Hepatocyte (in vitro differentiated cells): ENCODE data around the gene ZNF423. TPM values are rescaled to one million over a fixed set of nuclear protein-coding genes. Genes with fewer than 3 reads are reported as not detected.

Experiments used
- DNase-seq: peaks from one replicate; pipeline ENCODE4 v3.0.0-alpha.2; 2016; ENCODE audit warnings: low spot score
- H2AFZ ChIP-seq: fragments of 200-600 bp; sonication (generic); 2 replicates; pipeline ENCODE4 v1.6.0; 2016; ENCODE audit warnings: antibody characterized with exemption, mild to moderate bottlenecking
- H3K27ac ChIP-seq: fragments of 200-600 bp; sonication (generic); 2 replicates; pipeline ENCODE4 v1.5.1; 2016; ENCODE audit warnings: mild to moderate bottlenecking
- H3K27me3 ChIP-seq: fragments of 200-600 bp; sonication (generic); 2 replicates; pipeline ENCODE4 v1.6.1; 2016
- H3K36me3 ChIP-seq: fragments of 200-600 bp; sonication (generic); replicated peaks from 2 replicates; pipeline ENCODE4 v1.5.1; 2016; ENCODE audit warnings: low read depth; ENCODE audit not compliant: insufficient read depth
- H3K4me1 ChIP-seq: fragments of 200-600 bp; sonication (generic); 2 replicates; pipeline ENCODE4 v1.5.1; 2016; ENCODE audit warnings: mild to moderate bottlenecking, moderate library complexity; ENCODE audit not compliant: insufficient read depth
- H3K4me2 ChIP-seq: fragments of 200-600 bp; sonication (generic); 2 replicates; pipeline ENCODE4 v1.6.0; 2016
- H3K4me3 ChIP-seq: fragments of 200-600 bp; sonication (generic); 2 replicates; pipeline ENCODE4 v1.5.1; 2016; ENCODE audit warnings: mild to moderate bottlenecking
- H3K79me2 ChIP-seq: fragments of 200-600 bp; sonication (generic); 2 replicates; pipeline ENCODE4 v1.6.0; 2017; ENCODE audit warnings: mild to moderate bottlenecking
- H3K9me2 ChIP-seq: fragments of 200-600 bp; sonication (generic); replicated peaks from 2 replicates; pipeline ENCODE4 v1.6.0; 2017; ENCODE audit warnings: mild to moderate bottlenecking; ENCODE audit not compliant: insufficient read depth
- H3K9me3 ChIP-seq: fragments of 200-600 bp; sonication (generic); 2 replicates; pipeline ENCODE4 v1.5.1; 2016; ENCODE audit warnings: low read depth, mild to moderate bottlenecking
- H4K20me1 ChIP-seq: fragments of 200-600 bp; sonication (generic); 2 replicates; pipeline ENCODE4 v1.6.0; 2016; ENCODE audit warnings: mild to moderate bottlenecking; ENCODE audit not compliant: insufficient read depth, poor library complexity, severe bottlenecking
- CTCF ChIP-seq: fragments of 200-600 bp; sonication (generic); IDR thresholded peaks from 2 replicates; pipeline ENCODE4 v1.5.1; 2016; ENCODE audit warnings: antibody characterized with exemption, mild to moderate bottlenecking; ENCODE audit not compliant: poor library complexity
- EZH2 ChIP-seq: fragments of 200-600 bp; sonication (generic); IDR thresholded peaks from 2 replicates; pipeline ENCODE4 v1.6.1; 2016; ENCODE audit warnings: antibody characterized with exemption, mild to moderate bottlenecking, borderline replicate concordance
- EZH2phosphoT487 ChIP-seq: fragments of 200-600 bp; sonication (generic); IDR thresholded peaks from one replicate; pipeline ENCODE4 v1.6.1; 2018; ENCODE audit warnings: antibody characterized with exemption, mild to moderate bottlenecking, low read depth, moderate library complexity; ENCODE audit not compliant: unreplicated experiment, severe bottlenecking
- WGBS: methylation state at CpG from one replicate; pipeline ENCODE4 v1.1.6; 2016; ENCODE audit warnings: low lambda C conversion rate; ENCODE audit errors: missing lambda C conversion rate; 5-methylcytosine and 5-hydroxymethylcytosine counted together
- polyA plus RNA-seq: library from polyadenylated mRNA; unstranded; fragments of >200 nt; fragmentation: Nextera tagmentation; extraction: Ambion mirVana; gene quantifications from 2 replicates; pipeline ENCODE4 v1.2.1, GENCODE V29; 2016
- total RNA-seq: library from RNA; depleted of rRNA; stranded (reverse); fragments of >200 nt; gene quantifications from 2 replicates; pipeline ENCODE4 v1.2.3, GENCODE V29; 2014

ZNF423 gene
- total and polyA plus RNA-seq, 2 experiments from 2014 or later, result 9.6 to 11.8 TPM

GRCh38 chr16:49556606-49557446 lies 299.1 kb downstream of the ZNF423 start:
- peak; percentile 76 for TF ChIP-seq CTCF
- no peak for TF ChIP-seq EZH2
- Histone ChIP-seq H3K9me2 (no peaks in the 10 kb centered on the region), H3K9me3 (no peaks in the 10 kb centered on the region), H2AFZ (no peak overlapping the region), H3K27me3 (no peaks in the 10 kb centered on the region), H3K27ac (peak overlapping the region; percentile 40), H3K4me1 (peaks cover 14% of the 10 kb centered on the region), H3K4me2 (peak overlapping the region; percentile 69), H3K36me3 (no peaks in the 10 kb centered on the region), H4K20me1 (no peaks in the 10 kb centered on the region), H3K79me2 (no peaks in the 10 kb centered on the region), H3K4me3 (no peak overlapping the region)
- WGBS, result 12% methylated on average over 23 of the region's 23 CpGs
- DNase-seq, result peak; percentile 69

DNA sequence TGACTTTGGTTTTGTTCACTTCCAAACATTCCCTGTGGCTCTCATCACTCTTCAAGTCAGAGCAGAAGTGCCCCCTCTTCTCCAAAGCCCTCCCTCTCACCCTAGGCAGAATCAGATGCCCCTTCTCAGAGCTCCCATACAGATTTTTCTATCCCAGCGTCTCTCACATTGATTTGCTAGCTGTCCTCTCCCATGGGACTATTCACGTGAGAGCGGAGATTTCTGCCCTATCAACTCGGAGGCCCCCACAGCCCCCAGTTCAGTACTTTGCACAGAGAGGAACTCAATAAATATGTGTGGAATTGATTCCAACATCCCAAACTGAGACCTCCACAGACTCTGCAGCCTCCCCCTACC lies 299.7 kb downstream of the ZNF423 start:
- peaks cover 14% of the 10 kb centered on the region for H3K4me1 ChIP-seq
- H3K36me3 ChIP-seq, result no peaks in the 10 kb centered on the region
- H4K20me1 ChIP-seq, result no peaks in the 10 kb centered on the region
- no peaks in the 10 kb centered on the region for H3K79me2 ChIP-seq
- no peaks in the 10 kb centered on the region for H3K9me2 ChIP-seq
- H2AFZ ChIP-seq, result no peak overlapping the region
- TF ChIP-seq EZH2phosphoT487 (no peak), EZH2 (no peak), CTCF (no peak)
- WGBS, result 73% methylated on average over 4 of the region's 4 CpGs
- H3K4me2 ChIP-seq, result no peak overlapping the region
- DNase-seq, result no peak
- no peak overlapping the region for H3K4me3 ChIP-seq
- H3K27me3 ChIP-seq, result no peaks in the 10 kb centered on the region
- H3K9me3 ChIP-seq, result no peaks in the 10 kb centered on the region
- no peak overlapping the region for H3K27ac ChIP-seq

GRCh38 chr16:49554681-49555080 lies 301.2 kb downstream of the ZNF423 start:
- Histone ChIP-seq H3K4me1 (peaks cover 14% of the 10 kb centered on the region), H3K36me3 (no peaks in the 10 kb centered on the region), H3K4me3 (no peak overlapping the region), H3K27me3 (no peaks in the 10 kb centered on the region), H4K20me1 (no peaks in the 10 kb centered on the region), H3K4me2 (no peak overlapping the region), H3K27ac (no peak overlapping the region), H3K9me2 (no peaks in the 10 kb centered on the region), H3K9me3 (no peaks in the 10 kb centered on the region), H2AFZ (no peak overlapping the region), H3K79me2 (no peaks in the 10 kb centered on the region)
- DNase-seq, result no peak
- no peak for TF ChIP-seq EZH2
- no peak for TF ChIP-seq EZH2phosphoT487
- no peak for TF ChIP-seq CTCF
- WGBS, result 89% methylated on average over 3 of the region's 3 CpGs
